ENCODE measurements around the gene UBA1.

UBA1 gene

GRCh38 chrX:47171996-47172395 is 21.6 kb upstream of the UBA1 start:
- peaks cover 85% of the 10 kb centered on the region for H3K36me3 ChIP-seq (ENCODE audit: insufficient read depth, low read length)
- H3K4me1 ChIP-seq (ENCODE audit: insufficient read depth, low read length): no peaks in the 10 kb centered on the region
- H3K27ac ChIP-seq (ENCODE audit: low read length): no peak overlapping the region
- peaks cover 17% of the 10 kb centered on the region for H4K20me1 ChIP-seq (ENCODE audit: insufficient read depth, low read length)
- H3K79me2 ChIP-seq (ENCODE audit: insufficient read depth, low read length): peaks cover 29% of the 10 kb centered on the region
- H2AFZ ChIP-seq (ENCODE audit: low read depth, low read length): no peak overlapping the region
- ATAC-seq (ENCODE audit: insufficient read depth, low read depth): no peak
- no peak overlapping the region for H3K4me3 ChIP-seq (ENCODE audit: low read depth in 1 of 2, low read length in 2 of 2)
- H3K9me3 ChIP-seq (ENCODE audit: insufficient read depth, low read length, severe bottlenecking): no peaks in the 10 kb centered on the region
- no peak overlapping the region for H3K4me2 ChIP-seq (ENCODE audit: insufficient read depth, low read length)
- TF ChIP-seq EZH2 (IDR thresholded peaks at IDR 0.05; ENCODE audit: borderline replicate concordance, low read depth, low read length, severe bottlenecking) (no peak), CTCF (IDR thresholded peaks at IDR 0.05; ENCODE audit: borderline replicate concordance, extremely low read depth, low read length, poor library complexity, severe bottlenecking) (no peak)
- H3K9ac ChIP-seq (ENCODE audit: low read depth, low read length): no peak overlapping the region
- DNase-seq: no peak
- H3K27me3 ChIP-seq (ENCODE audit: insufficient read depth, low read length, poor library complexity): no peaks in the 10 kb centered on the region

DNA sequence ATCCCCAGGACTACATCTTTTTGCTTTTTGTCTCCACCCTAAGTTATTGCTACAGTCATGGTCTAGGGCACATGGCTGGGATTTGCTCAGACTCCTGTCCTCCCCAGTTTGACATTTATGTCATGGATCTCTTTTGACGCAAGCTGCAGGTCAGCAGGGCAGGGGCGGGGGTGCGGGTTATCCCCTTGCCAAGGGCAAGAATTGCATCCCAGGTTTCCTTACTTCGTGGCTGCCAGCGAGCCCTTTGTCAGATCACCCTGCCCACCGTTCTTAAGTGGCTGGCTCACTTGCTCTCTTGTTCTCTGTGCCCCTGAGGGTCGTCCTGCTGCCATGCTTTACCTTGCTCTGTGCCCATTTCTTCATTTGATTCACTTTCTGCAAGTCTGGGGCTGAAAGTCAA is 21.1 kb upstream of the UBA1 start:
- Histone ChIP-seq H2AFZ (ENCODE audit: low read depth, low read length) (no peak overlapping the region), H3K27me3 (ENCODE audit: insufficient read depth, low read length, poor library complexity) (no peaks in the 10 kb centered on the region), H3K36me3 (ENCODE audit: insufficient read depth, low read length) (peaks cover 91% of the 10 kb centered on the region), H4K20me1 (ENCODE audit: insufficient read depth, low read length) (peaks cover 17% of the 10 kb centered on the region), H3K4me3 (ENCODE audit: low read depth in 1 of 2, low read length in 2 of 2) (no peak overlapping the region), H3K4me2 (ENCODE audit: insufficient read depth, low read length) (no peak overlapping the region), H3K4me1 (ENCODE audit: insufficient read depth, low read length) (no peaks in the 10 kb centered on the region), H3K27ac (ENCODE audit: low read length) (no peak overlapping the region), H3K79me2 (ENCODE audit: insufficient read depth, low read length) (peaks cover 27% of the 10 kb centered on the region), H3K9me3 (ENCODE audit: insufficient read depth, low read length, severe bottlenecking) (no peaks in the 10 kb centered on the region), H3K9ac (ENCODE audit: low read depth, low read length) (no peak overlapping the region)
- ATAC-seq (ENCODE audit: insufficient read depth, low read depth) (no peak), DNase-seq (no peak)
- TF ChIP-seq EZH2 (IDR thresholded peaks at IDR 0.05; ENCODE audit: borderline replicate concordance, low read depth, low read length, severe bottlenecking) (no peak), CTCF (IDR thresholded peaks at IDR 0.05; ENCODE audit: borderline replicate concordance, extremely low read depth, low read length, poor library complexity, severe bottlenecking) (no peak)

GRCh38 chrX:47172971-47173792 is 20.4 kb upstream of the UBA1 start:
- no peaks in the 10 kb centered on the region for H3K4me1 ChIP-seq (ENCODE audit: insufficient read depth, low read length)
- DNase-seq (no peak), ATAC-seq (ENCODE audit: insufficient read depth, low read depth) (no peak)
- H3K4me2 ChIP-seq (ENCODE audit: insufficient read depth, low read length): no peak overlapping the region
- H2AFZ ChIP-seq (ENCODE audit: low read depth, low read length): no peak overlapping the region
- H3K27me3 ChIP-seq (ENCODE audit: insufficient read depth, low read length, poor library complexity): no peaks in the 10 kb centered on the region
- no peaks in the 10 kb centered on the region for H3K9me3 ChIP-seq (ENCODE audit: insufficient read depth, low read length, severe bottlenecking)
- no peak for TF ChIP-seq CTCF (IDR thresholded peaks at IDR 0.05; ENCODE audit: borderline replicate concordance, extremely low read depth, low read length, poor library complexity, severe bottlenecking)
- no peak for TF ChIP-seq EZH2 (IDR thresholded peaks at IDR 0.05; ENCODE audit: borderline replicate concordance, low read depth, low read length, severe bottlenecking)
- H3K27ac ChIP-seq (ENCODE audit: low read length): no peak overlapping the region
- H3K9ac ChIP-seq (ENCODE audit: low read depth, low read length): no peak overlapping the region
- peaks cover 21% of the 10 kb centered on the region for H3K79me2 ChIP-seq (ENCODE audit: insufficient read depth, low read length)
- no peak overlapping the region for H3K4me3 ChIP-seq (ENCODE audit: low read depth in 1 of 2, low read length in 2 of 2)
- H3K36me3 ChIP-seq (ENCODE audit: insufficient read depth, low read length): peaks cover 97% of the 10 kb centered on the region
- H4K20me1 ChIP-seq (ENCODE audit: insufficient read depth, low read length): peaks cover 17% of the 10 kb centered on the region

Data from DND-41 (cell line).